IMR-90 (cell line): ENCODE measurements around the gene GPRC5C. TPM values are rescaled to one million over a fixed set of nuclear protein-coding genes. Genes with fewer than 3 reads are reported as not detected.

ENCODE experiments used
- ATAC-seq: fragments of 200-7000 bp; cut with Tn5 transposase; 2 replicates; pipeline ENCODE4 v1.9.1; 2020; ENCODE audit warnings: low read depth, mild to moderate bottlenecking, moderate library complexity
- BruUV-seq: library from RNA; stranded (reverse); fragments of 400-500 nt; replicated peaks from 2 replicates; lab custom pipeline; 2021; lab: Mats Ljungman, UMichigan
- CTCF ChIA-PET: fragments of 300-600 bp; formaldehyde crosslinking; extraction: SDS; loops from one replicate; lab custom pipeline; 2021; ENCODE audit warnings: antibody characterized with exemption; lab: Yijun Ruan, JAX
- POLR2A ChIA-PET: fragments of 300-600 bp; sonication (Branson Sonifier 250); formaldehyde crosslinking; loops from one replicate; lab custom pipeline; 2022; ENCODE audit warnings: antibody characterized with exemption; ENCODE audit not compliant: unreplicated experiment; lab: Charles Lee
- DNase-seq: peaks from one replicate; pipeline ENCODE4 v3.0.0; 2013
- H2AFZ ChIP-seq: replicated peaks from 2 replicates; pipeline ENCODE3; 2013; ENCODE audit warnings: low read length, mild to moderate bottlenecking; ENCODE audit not compliant: poor library complexity
- H2AK5ac ChIP-seq: 2 replicates; pipeline ENCODE4 v1.6.1; 2013; ENCODE audit warnings: low read depth, low read length, inconsistent platforms
- H2AK9ac ChIP-seq: replicated peaks from 2 replicates; pipeline ENCODE3; 2013; ENCODE audit warnings: mild to moderate bottlenecking, low read depth, low read length, moderate library complexity; ENCODE audit not compliant: poor library complexity
- H2BK120ac ChIP-seq: 2 replicates; pipeline ENCODE4 v1.6.1; 2013; ENCODE audit warnings: low read depth, low read length, inconsistent platforms
- H2BK15ac ChIP-seq: 3 replicates; pipeline ENCODE4 v1.6.1; 2013; ENCODE audit warnings: low read depth, low read length, inconsistent platforms
- H2BK20ac ChIP-seq: 2 replicates; pipeline ENCODE4 v1.6.1; 2013; ENCODE audit warnings: low read depth, mild to moderate bottlenecking, inconsistent platforms, low read length, moderate library complexity
- H2BK5ac ChIP-seq: 2 replicates; pipeline ENCODE4 v1.6.1; 2013; ENCODE audit warnings: mild to moderate bottlenecking, low read depth, low read length, inconsistent platforms; ENCODE audit not compliant: poor library complexity, severe bottlenecking
- H3K14ac ChIP-seq: replicated peaks from 2 replicates; pipeline ENCODE4 v1.6.1; 2013; ENCODE audit warnings: low read depth, low read length, inconsistent platforms
- H3K18ac ChIP-seq: 2 replicates; pipeline ENCODE4 v1.6.1; 2013; ENCODE audit warnings: low read depth, low read length, control low read depth
- H3K23ac ChIP-seq: 2 replicates; pipeline ENCODE4 v1.6.1; 2013; ENCODE audit warnings: low read depth, low read length, inconsistent platforms
- H3K27ac ChIP-seq: 2 replicates; pipeline ENCODE4 v1.5.1; 2013; ENCODE audit warnings: mild to moderate bottlenecking, control low read depth, low read length; ENCODE audit not compliant: insufficient read depth
- H3K27me3 ChIP-seq: 2 replicates; pipeline ENCODE4 v1.6.1; 2013; ENCODE audit warnings: low read length; ENCODE audit not compliant: control insufficient read depth, insufficient read depth
- H3K36me3 ChIP-seq: 2 replicates; pipeline ENCODE4 v1.6.1; 2013; ENCODE audit warnings: low read length, mixed read lengths; ENCODE audit not compliant: control insufficient read depth, insufficient read depth
- H3K4ac ChIP-seq: 2 replicates; pipeline ENCODE4 v1.6.1; 2013; ENCODE audit warnings: low read depth, low read length, inconsistent platforms
- H3K4me1 ChIP-seq: 2 replicates; pipeline ENCODE4 v1.6.1; 2013; ENCODE audit warnings: low read length, mixed read lengths; ENCODE audit not compliant: control insufficient read depth, insufficient read depth
- H3K4me2 ChIP-seq: 2 replicates; pipeline ENCODE4 v1.6.1; 2013; ENCODE audit warnings: low read depth, mild to moderate bottlenecking, control low read depth, low read length, moderate library complexity
- H3K4me3 ChIP-seq: 2 replicates; pipeline ENCODE4 v1.5.1; 2013; ENCODE audit warnings: low read depth, mild to moderate bottlenecking, control low read depth, low read length, moderate library complexity; ENCODE audit not compliant: insufficient read depth
- H3K56ac ChIP-seq: 2 replicates; pipeline ENCODE4 v1.6.1; 2013; ENCODE audit warnings: low read length, inconsistent platforms; ENCODE audit not compliant: insufficient read depth; ENCODE audit errors: extremely low read depth
- H3K79me1 ChIP-seq, 2 experiments: 2 replicates each; pipeline ENCODE4 v1.6.1; 2013; ENCODE audit warnings: low read length in 2 of 2, inconsistent platforms in 1 of 2, low read depth in 1 of 2
- H3K9ac ChIP-seq: 2 replicates; pipeline ENCODE4 v1.6.1; 2013; ENCODE audit warnings: low read depth, low read length, control low read depth
- H3K9me1 ChIP-seq: 2 replicates; pipeline ENCODE4 v1.6.1; 2013; ENCODE audit warnings: low read length, inconsistent platforms; ENCODE audit not compliant: insufficient read depth
- H3K9me3 ChIP-seq: 2 replicates; pipeline ENCODE4 v1.6.1; 2013; ENCODE audit warnings: low read length; ENCODE audit not compliant: control insufficient read depth, insufficient read depth
- H4K20me1 ChIP-seq: 2 replicates; pipeline ENCODE4 v1.6.1; 2013; ENCODE audit warnings: low read length, inconsistent platforms; ENCODE audit not compliant: insufficient read depth
- H4K5ac ChIP-seq: 2 replicates; pipeline ENCODE4 v1.6.1; 2013; ENCODE audit warnings: mild to moderate bottlenecking, low read depth, low read length, control low read depth
- H4K8ac ChIP-seq, 2 experiments: 2 replicates each; pipeline ENCODE4 v1.6.1; 2013; ENCODE audit warnings: low read depth in 2 of 2, low read length in 2 of 2, control low read depth in 1 of 2, inconsistent platforms in 1 of 2
- H4K91ac ChIP-seq: 2 replicates; pipeline ENCODE4 v1.6.1; 2013; ENCODE audit warnings: low read depth, low read length, inconsistent platforms; ENCODE audit not compliant: insufficient read depth
- BHLHE40 ChIP-seq: fragments of 150-350 bp; IDR thresholded peaks from 2 replicates; pipeline ENCODE4 v1.6.1; 2016; ENCODE audit warnings: mild to moderate bottlenecking, low read depth, low read length
- CEBPB ChIP-seq: IDR thresholded peaks from 2 replicates; pipeline ENCODE4 v1.6.1; 2012; ENCODE audit warnings: low read depth, low read length, improper control_type of control experiment
- ELK1 ChIP-seq: fragments of 150-350 bp; IDR thresholded peaks from 2 replicates; pipeline ENCODE4 v1.6.1; 2016; ENCODE audit warnings: low read depth, mild to moderate bottlenecking, low read length, moderate library complexity, borderline replicate concordance
- MAZ ChIP-seq: IDR thresholded peaks from 2 replicates; pipeline ENCODE4 v1.6.1; 2012; ENCODE audit warnings: low read depth, mild to moderate bottlenecking, low read length, improper control_type of control experiment, moderate library complexity, borderline replicate concordance
- NFE2L2 ChIP-seq: fragments of 150-350 bp; IDR thresholded peaks from 2 replicates; pipeline ENCODE4 v1.6.1; 2016; ENCODE audit warnings: low read depth, mild to moderate bottlenecking, low read length
- POLR2A ChIP-seq: IDR thresholded peaks from 2 replicates; pipeline ENCODE4 v1.6.1; 2012; ENCODE audit warnings: mild to moderate bottlenecking, low read depth, low read length
- RAD21 ChIP-seq: IDR thresholded peaks from 2 replicates; pipeline ENCODE4 v1.6.1; 2012; ENCODE audit warnings: low read length, improper control_type of control experiment
- RCOR1 ChIP-seq: IDR thresholded peaks from 2 replicates; pipeline ENCODE4 v1.6.1; 2012; ENCODE audit warnings: mild to moderate bottlenecking, low read length, improper control_type of control experiment; ENCODE audit not compliant: insufficient replicate concordance
- RFX5 ChIP-seq: IDR thresholded peaks from 2 replicates; pipeline ENCODE4 v1.8.0; 2012; ENCODE audit warnings: low read depth, mild to moderate bottlenecking, low read length, moderate library complexity
- whole genome bisulfite sequencing, 2 experiments: methylation state at CpG; one replicate each; pipeline versions ENCODE4 v1.1.5 to v1.1.7; 2013; ENCODE audit warnings: missing lambda C conversion rate in 2 of 2; ENCODE audit not compliant: insufficient read length in 1 of 2; ENCODE audit errors: extremely low coverage in 2 of 2; 5-methylcytosine and 5-hydroxymethylcytosine counted together
- dilution Hi-C: fragments of 300-500 bp; cut with HindIII; formaldehyde crosslinking; loops from one replicate; pipeline ENCODE4 v1.14.3; 2018; ENCODE audit warnings: low sequenced_read_pairs; ENCODE audit not compliant: unreplicated experiment
- in situ Hi-C: fragments of 300-500 bp; cut with MboI; formaldehyde crosslinking; loops from 3 replicates; pipeline ENCODE4 v1.14.3; 2019; ENCODE audit warnings: low sequenced_read_pairs, inconsistent platforms, mixed read lengths
- intact Hi-C: fragments of 100-400 bp; cut with micrococcal nuclease; formaldehyde crosslinking; loops from 2 replicates; pipeline ENCODE4 v1.10.0; 2022
- polyA plus RNA-seq, 3 experiments: library from polyadenylated mRNA; depleted of rRNA; stranded (reverse); fragments of >200 nt; gene quantifications; 2 replicates each; pipeline ENCODE4 v1.2.3, GENCODE V29; 2012; ENCODE audit warnings: low replicate concordance in 1 of 3
- total RNA-seq: library from RNA; depleted of rRNA; stranded (reverse); fragments of >200 nt; gene quantifications from 2 replicates; pipeline ENCODE4 v1.2.3, GENCODE V29; 2012
- TF ChIP-seq, protein P1 (sequence below): conservative IDR thresholded peaks from 2 replicates; pipeline ENCODE4 v1.5.1; 2012; ENCODE audit warnings: mild to moderate bottlenecking, low read depth, low read length, improper control_type of control experiment

The GPRC5C gene
- total and polyA plus RNA-seq, 2 of the 4 experiments (the other 2 are of a cell fraction): not detected

GRCh38 chr17:74430385-74430705, 1.5 kb upstream of the GPRC5C start (continued):
- TF ChIP-seq, protein P1, sequence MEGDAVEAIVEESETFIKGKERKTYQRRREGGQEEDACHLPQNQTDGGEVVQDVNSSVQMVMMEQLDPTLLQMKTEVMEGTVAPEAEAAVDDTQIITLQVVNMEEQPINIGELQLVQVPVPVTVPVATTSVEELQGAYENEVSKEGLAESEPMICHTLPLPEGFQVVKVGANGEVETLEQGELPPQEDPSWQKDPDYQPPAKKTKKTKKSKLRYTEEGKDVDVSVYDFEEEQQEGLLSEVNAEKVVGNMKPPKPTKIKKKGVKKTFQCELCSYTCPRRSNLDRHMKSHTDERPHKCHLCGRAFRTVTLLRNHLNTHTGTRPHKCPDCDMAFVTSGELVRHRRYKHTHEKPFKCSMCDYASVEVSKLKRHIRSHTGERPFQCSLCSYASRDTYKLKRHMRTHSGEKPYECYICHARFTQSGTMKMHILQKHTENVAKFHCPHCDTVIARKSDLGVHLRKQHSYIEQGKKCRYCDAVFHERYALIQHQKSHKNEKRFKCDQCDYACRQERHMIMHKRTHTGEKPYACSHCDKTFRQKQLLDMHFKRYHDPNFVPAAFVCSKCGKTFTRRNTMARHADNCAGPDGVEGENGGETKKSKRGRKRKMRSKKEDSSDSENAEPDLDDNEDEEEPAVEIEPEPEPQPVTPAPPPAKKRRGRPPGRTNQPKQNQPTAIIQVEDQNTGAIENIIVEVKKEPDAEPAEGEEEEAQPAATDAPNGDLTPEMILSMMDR: no peak
- TF ChIP-seq CEBPB: no peak

DNA sequence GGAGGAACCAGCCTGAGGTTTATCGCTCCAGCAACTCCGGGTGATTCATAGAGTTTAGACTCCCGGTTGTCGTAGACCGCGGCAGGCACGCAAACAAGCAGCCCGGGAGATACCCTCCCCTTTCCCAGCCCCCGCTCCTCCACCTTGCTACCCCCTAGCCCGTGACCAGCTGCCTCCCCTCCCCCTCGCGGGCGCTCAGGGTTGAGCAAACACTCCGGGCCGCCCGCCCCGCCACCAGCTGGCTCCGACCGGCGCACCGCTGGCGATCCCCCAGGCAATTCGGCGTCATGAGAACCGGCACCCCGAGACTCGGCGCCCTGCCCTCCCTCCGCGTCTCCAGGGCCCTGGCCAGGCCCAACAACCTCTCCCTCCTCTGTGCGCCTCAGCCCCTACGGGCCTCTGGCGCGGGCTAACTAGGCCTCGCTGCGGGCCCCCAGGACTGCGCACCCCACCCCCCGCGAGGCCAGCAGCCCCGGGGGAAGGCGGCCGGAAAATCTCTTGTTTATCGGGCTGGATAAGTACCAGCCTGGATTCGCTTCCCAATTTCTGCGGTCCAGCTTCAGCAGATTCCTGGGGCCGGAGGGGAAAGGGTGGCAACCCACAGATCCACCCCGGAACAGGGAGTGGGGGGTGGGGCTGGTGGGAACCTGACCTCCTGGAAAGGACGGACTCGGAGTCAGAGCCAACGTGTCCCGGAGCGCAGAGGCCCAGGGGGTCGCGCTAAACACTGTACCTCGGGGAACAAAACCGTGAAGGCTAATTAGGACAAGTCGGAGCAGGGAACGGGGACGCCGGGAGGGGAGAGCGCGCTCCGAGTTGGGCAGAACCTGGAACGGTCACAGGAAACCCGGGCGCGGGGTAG, 951 bp upstream of the GPRC5C start:
- no peak overlapping the region for H4K8ac ChIP-seq
- H3K79me1 ChIP-seq: no peaks in the 10 kb centered on the region
- H3K4me1 ChIP-seq: no peaks in the 10 kb centered on the region
- H3K27me3 ChIP-seq: peaks cover 9% of the 10 kb centered on the region; the same call in 1 of the 2 replicates
- no peak overlapping the region for H4K91ac ChIP-seq
- H3K9me1 ChIP-seq: no peaks in the 10 kb centered on the region
- in situ Hi-C loops: no loop called here
- H4K20me1 ChIP-seq: no peaks in the 10 kb centered on the region
- no TSS peak for BruUV-seq
- H3K23ac ChIP-seq: no peak overlapping the region
- ChIA-PET CTCF (no interaction called here), POLR2A (no interaction called here)
- 5% methylated on average over 11 of the region's 67 CpGs; no CpG with 5 or more reads in 1 of the 2 experiments for WGBS, 2 experiments
- dilution Hi-C loops: no loop called here
- H4K5ac ChIP-seq: no peak overlapping the region
- no peak overlapping the region for H3K9ac ChIP-seq
- H2AK9ac ChIP-seq: no peak overlapping the region
- no peak overlapping the region for H2BK20ac ChIP-seq
- H3K4me2 ChIP-seq: no peak overlapping the region
- no peak overlapping the region for H2BK15ac ChIP-seq
- no peak overlapping the region for H3K14ac ChIP-seq
- H3K4ac ChIP-seq: no peak overlapping the region
- no peak overlapping the region for H2BK120ac ChIP-seq
- H2BK5ac ChIP-seq: no peak overlapping the region
- H2AK5ac ChIP-seq: no peak overlapping the region
- H3K27ac ChIP-seq: no peak overlapping the region
- no peak overlapping the region for H3K4me3 ChIP-seq
- DNase-seq (peak; percentile 4), ATAC-seq (peak; percentile 29)
- H3K36me3 ChIP-seq: no peaks in the 10 kb centered on the region
- 0 out of 2 replicates have a peak, but pooled peaks cover 2% of the 10 kb centered on the region for H3K9me3 ChIP-seq
- H2AFZ ChIP-seq: no peak overlapping the region
- H3K56ac ChIP-seq: no peak overlapping the region
- intact Hi-C loops: no loop called here
- H3K18ac ChIP-seq: no peak overlapping the region
- TF ChIP-seq RAD21 (no peak), NFE2L2 (no peak), MAZ (no peak), RFX5 (no peak), BHLHE40 (no peak), POLR2A (no peak), RCOR1 (no peak), CEBPB (no peak), ELK1 (no peak)
- TF ChIP-seq, protein P1: no peak
